Neural cell (in vitro differentiated cells): Measurements from ENCODE around the gene GEMIN4.

ENCODE experiments used
- POLR2AphosphoS5 ChIP-seq: IDR thresholded peaks from 2 replicates; pipeline ENCODE4 v1.6.1; 2012
- SMC3 ChIP-seq: fragments of 450-650 bp; conservative IDR thresholded peaks from 2 replicates; pipeline ENCODE4 v1.6.1; 2014; ENCODE audit warnings: antibody characterized with exemption, mild to moderate bottlenecking, moderate library complexity; ENCODE audit not compliant: poor library complexity
- TF ChIP-seq, protein P1 (sequence below): fragments of 450-650 bp; IDR thresholded peaks from 2 replicates; pipeline ENCODE4 v1.5.1; 2014; ENCODE audit warnings: antibody characterized with exemption, mild to moderate bottlenecking, moderate library complexity; ENCODE audit not compliant: poor library complexity, severe bottlenecking

- TF ChIP-seq, protein P1, sequence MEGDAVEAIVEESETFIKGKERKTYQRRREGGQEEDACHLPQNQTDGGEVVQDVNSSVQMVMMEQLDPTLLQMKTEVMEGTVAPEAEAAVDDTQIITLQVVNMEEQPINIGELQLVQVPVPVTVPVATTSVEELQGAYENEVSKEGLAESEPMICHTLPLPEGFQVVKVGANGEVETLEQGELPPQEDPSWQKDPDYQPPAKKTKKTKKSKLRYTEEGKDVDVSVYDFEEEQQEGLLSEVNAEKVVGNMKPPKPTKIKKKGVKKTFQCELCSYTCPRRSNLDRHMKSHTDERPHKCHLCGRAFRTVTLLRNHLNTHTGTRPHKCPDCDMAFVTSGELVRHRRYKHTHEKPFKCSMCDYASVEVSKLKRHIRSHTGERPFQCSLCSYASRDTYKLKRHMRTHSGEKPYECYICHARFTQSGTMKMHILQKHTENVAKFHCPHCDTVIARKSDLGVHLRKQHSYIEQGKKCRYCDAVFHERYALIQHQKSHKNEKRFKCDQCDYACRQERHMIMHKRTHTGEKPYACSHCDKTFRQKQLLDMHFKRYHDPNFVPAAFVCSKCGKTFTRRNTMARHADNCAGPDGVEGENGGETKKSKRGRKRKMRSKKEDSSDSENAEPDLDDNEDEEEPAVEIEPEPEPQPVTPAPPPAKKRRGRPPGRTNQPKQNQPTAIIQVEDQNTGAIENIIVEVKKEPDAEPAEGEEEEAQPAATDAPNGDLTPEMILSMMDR = no peak
- TF ChIP-seq POLR2AphosphoS5 (no peak), SMC3 (no peak)
Measured at GRCh38 chr17:767076-767475, 15.0 kb upstream of the GEMIN4 start.
